HTERT RPE-1 (cell line): Measurements from ENCODE around the gene VEGFC.

Source experiments
- in situ Hi-C: fragments of 300-500 bp; cut with MboI; formaldehyde crosslinking; loops from 4 replicates; pipeline ENCODE4 v1.14.3; 2020; ENCODE audit warnings: low sequenced_read_pairs

Gene VEGFC

GRCh38 chr4:176762661-176763308, 29.9 kb downstream of the VEGFC start:
- in situ Hi-C loops, result no loop called here

GRCh38 chr4:176761872-176762271, 30.9 kb downstream of the VEGFC start:
- in situ Hi-C loops, result no loop called here

- in situ Hi-C loops, result no loop called here
Measured at GRCh38 chr4:176760471-176760870, 32.3 kb downstream of the VEGFC start.

- in situ Hi-C loops, result no loop called here
Measured at GRCh38 chr4:176758731-176759130, 34.0 kb downstream of the VEGFC start.

GRCh38 chr4:176758323-176758722, 34.4 kb downstream of the VEGFC start:
- in situ Hi-C loops, result no loop called here

GRCh38 chr4:176755613-176756012, 37.1 kb downstream of the VEGFC start:
- in situ Hi-C loops, result no loop called here

GRCh38 chr4:176755001-176755400, 37.7 kb downstream of the VEGFC start:
- in situ Hi-C loops, result no loop called here

GRCh38 chr4:176753049-176753448, 39.7 kb downstream of the VEGFC start:
- in situ Hi-C loops, result no loop called here

GRCh38 chr4:176752191-176752749, 40.5 kb downstream of the VEGFC start:
- in situ Hi-C loops, result no loop called here

- in situ Hi-C loops, result no loop called here
Measured at GRCh38 chr4:176751061-176751460, 41.7 kb downstream of the VEGFC start.

GRCh38 chr4:176746846-176747245, 45.9 kb downstream of the VEGFC start:
- in situ Hi-C loops, result no loop called here

GRCh38 chr4:176745902-176746301, 46.8 kb downstream of the VEGFC start:
- in situ Hi-C loops, result no loop called here

GRCh38 chr4:176744091-176744490, 48.6 kb downstream of the VEGFC start:
- in situ Hi-C loops, result no loop called here

GRCh38 chr4:176742211-176742610, 50.5 kb downstream of the VEGFC start:
- in situ Hi-C loops, result no loop called here

GRCh38 chr4:176741253-176741652, 51.5 kb downstream of the VEGFC start:
- in situ Hi-C loops, result no loop called here

GRCh38 chr4:176735300-176735699, 57.4 kb downstream of the VEGFC start:
- in situ Hi-C loops, result no loop called here

- in situ Hi-C loops, result no loop called here
Measured at GRCh38 chr4:176734461-176734860, 58.3 kb downstream of the VEGFC start.

- in situ Hi-C loops, result no loop called here
Measured at GRCh38 chr4:176729489-176729888, 63.2 kb downstream of the VEGFC start.

GRCh38 chr4:176726803-176727202, 65.9 kb downstream of the VEGFC start:
- in situ Hi-C loops, result no loop called here

- in situ Hi-C loops, result no loop called here
Measured at GRCh38 chr4:176721459-176721858, 71.3 kb downstream of the VEGFC start.

GRCh38 chr4:176718881-176719280, 73.8 kb downstream of the VEGFC start:
- in situ Hi-C loops, result no loop called here

- in situ Hi-C loops, result no loop called here
Measured at GRCh38 chr4:176717237-176717636, 75.5 kb downstream of the VEGFC start.

GRCh38 chr4:176709417-176709816, 83.3 kb downstream of the VEGFC start:
- in situ Hi-C loops, result no loop called here
